ENCODE results near the gene SPTB. TPM values are rescaled to one million over a fixed set of nuclear protein-coding genes. Genes with fewer than 3 reads are reported as not detected.
"Not testable (repeated sequence)": the region's sequence is repeated elsewhere in the genome, so short reads cannot be mapped to it uniquely, and the experiment has no call there.

SPTB gene
- total and polyA plus RNA-seq, 9 donors: 0.28 to 1.4 (median 0.68) TPM

GRCh38 chr14:64914237-64915028 lies 34.7 kb upstream of the SPTB start, which contains the start of gene CHURC1:
Gene CHURC1, plus strand, starts transcription at chr14:64914455. Its CDS starts 41 bp downstream, at chr14:64914496.
- Histone ChIP-seq H3K4me3 (peak within 1 kb of the TSS; percentile 83), H3K27ac (peak within 1 kb of the TSS; percentile 62 to 75), H3K4me1 (ENCODE audit: insufficient read depth) (peaks cover 8% of the 10 kb centered on the region), H3K27me3 (no peaks in the 10 kb centered on the region), H3K36me3 (no peaks in the 10 kb centered on the region), H3K9me3 (no peaks in the 10 kb centered on the region)
- intact Hi-C loops (cut with DNase I): no loop called here
- peak; percentile 97 to 98 (median 98) for DNase-seq
- TF ChIP-seq, protein P1, sequence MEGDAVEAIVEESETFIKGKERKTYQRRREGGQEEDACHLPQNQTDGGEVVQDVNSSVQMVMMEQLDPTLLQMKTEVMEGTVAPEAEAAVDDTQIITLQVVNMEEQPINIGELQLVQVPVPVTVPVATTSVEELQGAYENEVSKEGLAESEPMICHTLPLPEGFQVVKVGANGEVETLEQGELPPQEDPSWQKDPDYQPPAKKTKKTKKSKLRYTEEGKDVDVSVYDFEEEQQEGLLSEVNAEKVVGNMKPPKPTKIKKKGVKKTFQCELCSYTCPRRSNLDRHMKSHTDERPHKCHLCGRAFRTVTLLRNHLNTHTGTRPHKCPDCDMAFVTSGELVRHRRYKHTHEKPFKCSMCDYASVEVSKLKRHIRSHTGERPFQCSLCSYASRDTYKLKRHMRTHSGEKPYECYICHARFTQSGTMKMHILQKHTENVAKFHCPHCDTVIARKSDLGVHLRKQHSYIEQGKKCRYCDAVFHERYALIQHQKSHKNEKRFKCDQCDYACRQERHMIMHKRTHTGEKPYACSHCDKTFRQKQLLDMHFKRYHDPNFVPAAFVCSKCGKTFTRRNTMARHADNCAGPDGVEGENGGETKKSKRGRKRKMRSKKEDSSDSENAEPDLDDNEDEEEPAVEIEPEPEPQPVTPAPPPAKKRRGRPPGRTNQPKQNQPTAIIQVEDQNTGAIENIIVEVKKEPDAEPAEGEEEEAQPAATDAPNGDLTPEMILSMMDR (IDR thresholded peaks at IDR 0.05): no peak
- TF ChIP-seq POLR2A (IDR thresholded peaks at IDR 0.05) (peak; percentile 87), EP300 (IDR thresholded peaks at IDR 0.05) (peak; percentile 15)
- WGBS, 3 donors: 0% methylated on average over 42 to 49 of the region's 49 CpGs

DNA sequence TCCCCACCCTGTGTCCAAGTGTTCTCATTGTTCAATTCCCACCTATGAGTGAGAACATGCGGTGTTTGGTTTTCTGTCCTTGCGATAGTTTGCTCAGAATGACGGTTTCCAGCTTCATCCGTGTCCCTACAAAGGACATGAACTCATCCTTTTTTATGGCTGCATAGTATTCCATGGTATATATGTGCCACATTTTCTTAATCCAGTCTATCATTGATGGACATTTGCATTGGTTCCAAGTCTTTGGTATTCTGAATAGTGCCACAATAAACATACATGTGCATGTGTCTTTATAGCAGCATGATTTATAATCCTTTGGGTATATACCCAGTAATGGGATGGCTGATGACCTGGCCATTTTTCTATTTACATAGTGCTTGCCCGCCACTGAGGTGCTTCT lies 33.8 kb upstream of the SPTB start:
- H3K9me3 ChIP-seq; H3K36me3 ChIP-seq; DNase-seq; H3K27me3 ChIP-seq; H3K4me1 ChIP-seq (ENCODE audit: insufficient read depth); intact Hi-C loops (cut with DNase I); H3K27ac ChIP-seq: not testable (repeated sequence)
- WGBS, 3 donors: 28 to 74% (median 63%) methylated on average over 4 to 5 of the region's 5 CpGs
- H3K4me3 ChIP-seq: peak overlapping the region; percentile 83

GRCh38 chr14:64912261-64912660 lies 32.6 kb upstream of the SPTB start:
- Histone ChIP-seq H3K9me3 (no peaks in the 10 kb centered on the region), H3K4me1 (ENCODE audit: insufficient read depth) (peaks cover 7% of the 10 kb centered on the region)
- intact Hi-C loops (cut with DNase I): no loop called here

DNA sequence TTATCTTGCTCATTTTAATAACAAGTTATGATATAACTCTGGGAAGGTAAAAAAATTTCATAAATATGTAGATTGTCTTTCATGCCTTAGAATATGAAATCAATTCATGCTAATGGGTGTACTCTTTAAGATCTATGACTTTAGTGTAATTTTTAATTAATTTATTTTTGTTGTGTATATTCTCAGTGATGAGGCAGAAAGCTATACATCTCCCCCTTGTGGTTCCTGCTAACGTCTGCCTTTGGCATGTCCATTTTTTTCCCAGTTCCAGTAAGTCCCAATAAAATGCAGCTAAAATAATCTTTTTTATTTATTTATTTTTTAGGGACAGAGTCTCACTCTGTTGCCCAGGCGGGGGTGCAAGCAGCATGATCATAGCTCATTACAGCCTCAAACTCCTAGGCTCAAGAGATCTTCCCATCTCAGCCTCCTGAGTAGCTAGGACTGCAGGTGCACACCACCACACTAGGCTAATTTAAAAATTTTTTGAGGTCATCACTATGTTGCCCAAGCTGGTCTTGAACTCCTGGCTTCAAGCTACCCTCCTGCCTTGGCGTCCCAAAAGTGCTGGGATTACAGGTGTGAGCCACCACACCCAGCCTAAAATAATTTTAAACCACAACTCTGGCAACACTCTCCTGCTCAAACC lies 31.3 kb upstream of the SPTB start:
- Histone ChIP-seq H3K9me3 (no peaks in the 10 kb centered on the region), H3K27me3 (no peaks in the 10 kb centered on the region), H3K36me3 (no peaks in the 10 kb centered on the region), H3K4me3 (no peak overlapping the region), H3K27ac (no peak overlapping the region), H3K4me1 (ENCODE audit: insufficient read depth) (peaks cover 7% of the 10 kb centered on the region)
- intact Hi-C loops (cut with DNase I): no loop called here
- TF ChIP-seq EP300 (IDR thresholded peaks at IDR 0.05) (no peak), POLR2A (IDR thresholded peaks at IDR 0.05) (no peak)
- TF ChIP-seq, protein P1 (IDR thresholded peaks at IDR 0.05): no peak
- no peak for DNase-seq
- 10 to 19% (median 15%) methylated on average over 3 of the region's 3 CpGs for WGBS, 3 donors

More at GRCh38 chr14:64912261-64912660, 32.6 kb upstream of the SPTB start:
- no peak overlapping the region for H3K27ac ChIP-seq
- WGBS, 3 donors: 0 to 87% (median 0%) methylated on average over 1 of the region's 1 CpG
- TF ChIP-seq EP300 (IDR thresholded peaks at IDR 0.05) (no peak), POLR2A (IDR thresholded peaks at IDR 0.05) (no peak)
- TF ChIP-seq, protein P1 (IDR thresholded peaks at IDR 0.05): no peak
- H3K4me3 ChIP-seq: no peak overlapping the region
- no peaks in the 10 kb centered on the region for H3K36me3 ChIP-seq
- no peak for DNase-seq
- H3K27me3 ChIP-seq: no peaks in the 10 kb centered on the region

DNA sequence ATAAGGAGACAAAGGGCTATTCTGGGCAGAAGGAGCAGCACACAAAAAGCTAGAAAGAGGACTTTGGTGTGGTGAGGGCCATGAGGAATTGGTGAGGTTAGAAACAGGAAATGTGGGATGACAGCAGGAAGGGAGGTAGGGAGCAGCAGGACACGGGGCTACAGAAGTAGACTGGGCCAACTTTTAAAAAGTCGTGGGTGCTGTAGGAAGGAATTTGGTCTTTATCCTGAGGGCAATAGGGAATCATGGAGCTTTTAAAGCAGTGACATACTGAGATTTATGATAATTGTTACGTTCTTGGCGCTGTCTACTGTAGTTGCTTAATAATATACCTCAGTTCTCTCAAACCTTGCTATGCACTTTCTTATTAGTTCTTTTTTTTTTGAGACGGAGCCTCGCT lies 26.3 kb upstream of the SPTB start:
- 51 to 63% (median 58%) methylated on average over 6 of the region's 6 CpGs for WGBS, 3 donors
- Histone ChIP-seq H3K4me1 (ENCODE audit: insufficient read depth) (no peaks in the 10 kb centered on the region), H3K4me3 (no peak overlapping the region), H3K9me3 (no peaks in the 10 kb centered on the region), H3K36me3 (no peaks in the 10 kb centered on the region), H3K27me3 (no peaks in the 10 kb centered on the region), H3K27ac (no peak overlapping the region)
- intact Hi-C loops (cut with DNase I): no loop called here
- no peak for DNase-seq
- TF ChIP-seq, protein P1 (IDR thresholded peaks at IDR 0.05): no peak
- TF ChIP-seq EP300 (IDR thresholded peaks at IDR 0.05) (no peak), POLR2A (IDR thresholded peaks at IDR 0.05) (no peak)
